SK-N-SH treated with all-trans-retinoic acid at 6 μM for 48 hours (cell line): Measurements from ENCODE around the gene EMX2.

ENCODE experiments used
- ATAC-seq: fragments of 200-7000 bp; cut with Tn5 transposase; 3 replicates; pipeline ENCODE4 v1.9.1; 2020; ENCODE audit warnings: mild to moderate bottlenecking, moderate library complexity
- ARNTL ChIP-seq: fragments of 450-650 bp; formaldehyde crosslinking; IDR thresholded peaks from 2 replicates; pipeline ENCODE4 v1.5.0; 2020; ENCODE audit warnings: low read depth, mild to moderate bottlenecking, moderate library complexity, borderline replicate concordance
- BACH2 ChIP-seq: fragments of 250-450 bp; sonication (Bioruptor Pico); IDR thresholded peaks from 2 replicates; pipeline ENCODE4 v1.9.0; 2021; ENCODE audit warnings: mild to moderate bottlenecking, borderline replicate concordance
- CSDC2 ChIP-seq: fragments of 250-450 bp; sonication (Bioruptor Pico); IDR thresholded peaks from 2 replicates; pipeline ENCODE4 v1.5.0; 2020; ENCODE audit warnings: mild to moderate bottlenecking, moderate library complexity
- CSRNP3 ChIP-seq: fragments of 250-450 bp; sonication (Bioruptor Pico); IDR thresholded peaks from 2 replicates; pipeline ENCODE4 v1.5.1; 2021; ENCODE audit warnings: mild to moderate bottlenecking, moderate library complexity
- ESRRG ChIP-seq: fragments of 250-450 bp; sonication (Bioruptor Pico); IDR thresholded peaks from 2 replicates; pipeline ENCODE4 v1.6.1; 2021; ENCODE audit warnings: mild to moderate bottlenecking
- GLIS3 ChIP-seq: fragments of 250-450 bp; sonication (Bioruptor Pico); IDR thresholded peaks from 2 replicates; pipeline ENCODE4 v1.5.0; 2020; ENCODE audit warnings: mild to moderate bottlenecking, moderate library complexity
- ISL1 ChIP-seq: fragments of 250-450 bp; sonication (Bioruptor Pico); IDR thresholded peaks from 2 replicates; pipeline ENCODE4 v2.1.2; 2022; ENCODE audit warnings: mild to moderate bottlenecking, moderate library complexity
- OSR1 ChIP-seq: fragments of 250-450 bp; sonication (Bioruptor Pico); IDR thresholded peaks from 2 replicates; pipeline ENCODE4 v1.8.0; 2022; ENCODE audit warnings: moderate library complexity, mild to moderate bottlenecking, inconsistent platforms
- PATZ1 ChIP-seq: fragments of 250-450 bp; sonication (Bioruptor Pico); IDR thresholded peaks from 2 replicates; pipeline ENCODE4 v1.8.0; 2020; ENCODE audit warnings: mild to moderate bottlenecking, moderate library complexity, borderline replicate concordance
- PPARA ChIP-seq: fragments of 250-450 bp; sonication (Bioruptor Pico); IDR thresholded peaks from 2 replicates; pipeline ENCODE4 v1.5.0; 2020; ENCODE audit warnings: mild to moderate bottlenecking, borderline replicate concordance
- RARB ChIP-seq: fragments of 250-450 bp; sonication (Bioruptor Pico); IDR thresholded peaks from 2 replicates; pipeline ENCODE4 v1.8.0; 2021; ENCODE audit warnings: mild to moderate bottlenecking, moderate library complexity
- SNAI2 ChIP-seq: fragments of 250-450 bp; sonication (Bioruptor Pico); IDR thresholded peaks from 2 replicates; pipeline ENCODE4 v1.5.0; 2020; ENCODE audit warnings: mild to moderate bottlenecking, moderate library complexity
- TCF4 ChIP-seq: fragments of 250-450 bp; sonication (Bioruptor Pico); IDR thresholded peaks from 2 replicates; pipeline ENCODE4 v1.8.0; 2021; ENCODE audit warnings: mild to moderate bottlenecking, moderate library complexity, borderline replicate concordance
- TOX ChIP-seq: fragments of 250-450 bp; sonication (Bioruptor Pico); IDR thresholded peaks from 2 replicates; pipeline ENCODE4 v1.8.0; 2021; ENCODE audit warnings: mild to moderate bottlenecking, moderate library complexity, borderline replicate concordance
- ZC3H10 ChIP-seq: fragments of 250-450 bp; sonication (Bioruptor Pico); IDR thresholded peaks from 2 replicates; pipeline ENCODE4 v1.5.1; 2021; ENCODE audit warnings: mild to moderate bottlenecking, moderate library complexity
- ZFP30 ChIP-seq: fragments of 450-650 bp; formaldehyde crosslinking; IDR thresholded peaks from 2 replicates; pipeline ENCODE4 v1.5.0; 2022; ENCODE audit warnings: mild to moderate bottlenecking, moderate library complexity
- ZNF565 ChIP-seq: fragments of 450-650 bp; formaldehyde crosslinking; conservative IDR thresholded peaks from 2 replicates; pipeline ENCODE4 v1.5.0; 2020; ENCODE audit warnings: low read depth, mild to moderate bottlenecking, moderate library complexity
- ZNF70 ChIP-seq: fragments of 450-650 bp; formaldehyde crosslinking; IDR thresholded peaks from 2 replicates; pipeline ENCODE4 v1.5.0; 2020; ENCODE audit warnings: mild to moderate bottlenecking, moderate library complexity
- ZNF8 ChIP-seq: fragments of 450-650 bp; formaldehyde crosslinking; IDR thresholded peaks from 2 replicates; pipeline ENCODE4 v1.5.0; 2020; ENCODE audit warnings: mild to moderate bottlenecking, moderate library complexity
- TF ChIP-seq, protein P1 (sequence below): fragments of 250-450 bp; sonication (Bioruptor Pico); IDR thresholded peaks from 2 replicates; pipeline ENCODE4 v1.8.0; 2021; ENCODE audit warnings: low read depth, mild to moderate bottlenecking, moderate library complexity, borderline replicate concordance
- TF ChIP-seq, protein P2 (sequence below): fragments of 250-450 bp; sonication (Bioruptor Pico); IDR thresholded peaks from 2 replicates; pipeline ENCODE4 v1.5.1; 2020; ENCODE audit warnings: low read depth, mild to moderate bottlenecking, moderate library complexity
- TF ChIP-seq, protein P3 (sequence below): fragments of 250-450 bp; sonication (Bioruptor Pico); IDR thresholded peaks from 2 replicates; pipeline ENCODE4 v1.5.0; 2020; ENCODE audit warnings: mild to moderate bottlenecking, moderate library complexity

The EMX2 gene

DNA sequence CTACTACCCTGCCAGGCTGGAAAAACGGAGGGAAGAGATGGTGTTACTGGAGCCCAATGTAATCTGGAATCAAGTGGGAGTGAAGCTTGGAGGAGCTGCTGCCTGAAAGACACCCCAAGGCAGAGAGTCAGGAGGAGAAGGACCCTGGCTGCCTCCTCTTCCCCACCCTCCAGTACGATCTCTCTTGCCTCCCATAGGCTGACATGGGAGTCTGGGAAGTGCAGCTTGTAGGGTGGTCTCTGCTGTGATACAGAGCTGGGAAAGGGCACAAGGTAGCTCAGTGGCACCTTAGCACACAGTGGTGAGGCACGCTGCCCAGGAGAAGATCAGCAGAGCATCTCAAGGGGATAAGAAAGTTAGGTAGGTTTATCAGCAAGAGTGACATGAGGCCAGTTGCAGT lies 35.9 kb downstream of the EMX2 start:
- no peak for ATAC-seq
- TF ChIP-seq, protein P1, sequence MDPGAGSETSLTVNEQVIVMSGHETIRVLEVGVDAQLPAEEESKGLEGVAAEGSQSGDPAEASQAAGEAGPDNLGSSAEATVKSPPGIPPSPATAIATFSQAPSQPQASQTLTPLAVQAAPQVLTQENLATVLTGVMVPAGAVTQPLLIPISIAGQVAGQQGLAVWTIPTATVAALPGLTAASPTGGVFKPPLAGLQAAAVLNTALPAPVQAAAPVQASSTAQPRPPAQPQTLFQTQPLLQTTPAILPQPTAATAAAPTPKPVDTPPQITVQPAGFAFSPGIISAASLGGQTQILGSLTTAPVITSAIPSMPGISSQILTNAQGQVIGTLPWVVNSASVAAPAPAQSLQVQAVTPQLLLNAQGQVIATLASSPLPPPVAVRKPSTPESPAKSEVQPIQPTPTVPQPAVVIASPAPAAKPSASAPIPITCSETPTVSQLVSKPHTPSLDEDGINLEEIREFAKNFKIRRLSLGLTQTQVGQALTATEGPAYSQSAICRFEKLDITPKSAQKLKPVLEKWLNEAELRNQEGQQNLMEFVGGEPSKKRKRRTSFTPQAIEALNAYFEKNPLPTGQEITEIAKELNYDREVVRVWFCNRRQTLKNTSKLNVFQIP (CRISPR knock-in tag): no peak
- TF ChIP-seq ZFP30 (CRISPR knock-in tag) (no peak), TOX (no peak), PATZ1 (CRISPR knock-in tag) (no peak), ZNF70 (no peak), CSRNP3 (CRISPR knock-in tag) (no peak), SNAI2 (CRISPR knock-in tag) (no peak), ESRRG (no peak), ISL1 (no peak), ZNF8 (no peak), GLIS3 (no peak), ARNTL (CRISPR knock-in tag) (no peak), TCF4 (no peak), RARB (CRISPR knock-in tag) (no peak), CSDC2 (no peak), ZC3H10 (CRISPR knock-in tag) (no peak)
- TF ChIP-seq, protein P2, sequence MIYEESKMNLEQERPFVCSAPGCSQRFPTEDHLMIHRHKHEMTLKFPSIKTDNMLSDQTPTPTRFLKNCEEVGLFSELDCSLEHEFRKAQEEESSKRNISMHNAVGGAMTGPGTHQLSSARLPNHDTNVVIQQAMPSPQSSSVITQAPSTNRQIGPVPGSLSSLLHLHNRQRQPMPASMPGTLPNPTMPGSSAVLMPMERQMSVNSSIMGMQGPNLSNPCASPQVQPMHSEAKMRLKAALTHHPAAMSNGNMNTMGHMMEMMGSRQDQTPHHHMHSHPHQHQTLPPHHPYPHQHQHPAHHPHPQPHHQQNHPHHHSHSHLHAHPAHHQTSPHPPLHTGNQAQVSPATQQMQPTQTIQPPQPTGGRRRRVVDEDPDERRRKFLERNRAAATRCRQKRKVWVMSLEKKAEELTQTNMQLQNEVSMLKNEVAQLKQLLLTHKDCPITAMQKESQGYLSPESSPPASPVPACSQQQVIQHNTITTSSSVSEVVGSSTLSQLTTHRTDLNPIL: no peak

DNA sequence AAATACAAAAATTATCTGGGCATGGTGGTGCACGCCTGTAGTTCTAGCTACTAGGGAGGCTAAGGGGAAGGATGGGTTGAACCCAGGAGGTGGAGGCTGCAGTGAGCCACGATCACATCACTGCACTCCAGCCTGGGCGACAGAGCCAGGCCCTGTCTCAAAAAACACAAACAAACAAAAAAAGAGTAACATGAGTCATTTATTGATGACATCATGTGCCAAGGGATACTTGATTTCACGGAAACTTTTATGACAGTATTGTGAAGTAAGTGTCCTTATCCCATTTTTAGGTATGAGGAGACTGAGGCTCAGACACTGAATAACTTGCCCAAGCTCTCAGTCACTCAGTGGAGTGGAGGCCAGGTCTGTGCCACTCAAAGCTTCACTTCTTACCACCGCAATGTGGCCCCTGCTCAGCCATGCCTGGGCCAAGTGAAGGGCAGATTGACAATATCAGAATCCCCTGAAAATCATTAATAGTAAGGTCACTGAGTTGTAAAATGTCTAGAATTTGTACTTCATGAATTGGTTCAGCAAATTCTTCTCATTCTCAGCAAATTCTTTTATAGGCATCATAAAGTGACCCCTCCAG lies 36.5 kb downstream of the EMX2 start:
- TF ChIP-seq RARB (CRISPR knock-in tag) (no peak), TOX (no peak), ZNF8 (no peak), OSR1 (CRISPR knock-in tag) (no peak), ZNF565 (no peak), CSDC2 (no peak), ESRRG (no peak), BACH2 (CRISPR knock-in tag) (no peak), PATZ1 (CRISPR knock-in tag) (no peak), ZNF70 (no peak), PPARA (CRISPR knock-in tag) (no peak), TCF4 (no peak), ZFP30 (CRISPR knock-in tag) (no peak), ARNTL (CRISPR knock-in tag) (no peak), ISL1 (no peak), GLIS3 (no peak), SNAI2 (CRISPR knock-in tag) (no peak)
- TF ChIP-seq, protein P2: no peak
- TF ChIP-seq, protein P3, sequence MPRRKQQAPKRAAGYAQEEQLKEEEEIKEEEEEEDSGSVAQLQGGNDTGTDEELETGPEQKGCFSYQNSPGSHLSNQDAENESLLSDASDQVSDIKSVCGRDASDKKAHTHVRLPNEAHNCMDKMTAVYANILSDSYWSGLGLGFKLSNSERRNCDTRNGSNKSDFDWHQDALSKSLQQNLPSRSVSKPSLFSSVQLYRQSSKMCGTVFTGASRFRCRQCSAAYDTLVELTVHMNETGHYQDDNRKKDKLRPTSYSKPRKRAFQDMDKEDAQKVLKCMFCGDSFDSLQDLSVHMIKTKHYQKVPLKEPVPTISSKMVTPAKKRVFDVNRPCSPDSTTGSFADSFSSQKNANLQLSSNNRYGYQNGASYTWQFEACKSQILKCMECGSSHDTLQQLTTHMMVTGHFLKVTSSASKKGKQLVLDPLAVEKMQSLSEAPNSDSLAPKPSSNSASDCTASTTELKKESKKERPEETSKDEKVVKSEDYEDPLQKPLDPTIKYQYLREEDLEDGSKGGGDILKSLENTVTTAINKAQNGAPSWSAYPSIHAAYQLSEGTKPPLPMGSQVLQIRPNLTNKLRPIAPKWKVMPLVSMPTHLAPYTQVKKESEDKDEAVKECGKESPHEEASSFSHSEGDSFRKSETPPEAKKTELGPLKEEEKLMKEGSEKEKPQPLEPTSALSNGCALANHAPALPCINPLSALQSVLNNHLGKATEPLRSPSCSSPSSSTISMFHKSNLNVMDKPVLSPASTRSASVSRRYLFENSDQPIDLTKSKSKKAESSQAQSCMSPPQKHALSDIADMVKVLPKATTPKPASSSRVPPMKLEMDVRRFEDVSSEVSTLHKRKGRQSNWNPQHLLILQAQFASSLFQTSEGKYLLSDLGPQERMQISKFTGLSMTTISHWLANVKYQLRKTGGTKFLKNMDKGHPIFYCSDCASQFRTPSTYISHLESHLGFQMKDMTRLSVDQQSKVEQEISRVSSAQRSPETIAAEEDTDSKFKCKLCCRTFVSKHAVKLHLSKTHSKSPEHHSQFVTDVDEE (CRISPR knock-in tag): no peak
- TF ChIP-seq, protein P1 (CRISPR knock-in tag): no peak
- TF ChIP-seq, all 23 proteins: peak for 0
- ATAC-seq: no peak
